BJ (cell line): ENCODE measurements around the gene SERPIND1. TPM values are rescaled to one million over a fixed set of nuclear protein-coding genes. Genes with fewer than 3 reads are reported as not detected.

Source experiments
- CTCF ChIA-PET: fragments of 350-600 bp; formaldehyde crosslinking; extraction: SDS; loops from one replicate; lab custom pipeline; 2021; ENCODE audit warnings: antibody characterized with exemption, inconsistent platforms; lab: Yijun Ruan, JAX
- POLR2A ChIA-PET: fragments of 300-600 bp; sonication (Branson Sonifier 250); formaldehyde crosslinking; extraction: SDS; loops from one replicate; lab custom pipeline; 2021; ENCODE audit warnings: antibody characterized with exemption; lab: Charles Lee
- DNase-seq: peaks from one replicate; pipeline ENCODE4 v3.0.0-alpha.2; 2011; ENCODE audit warnings: low read depth
- H3K27me3 ChIP-seq: 2 replicates; pipeline ENCODE4 v1.6.0; 2011; ENCODE audit warnings: low read length; ENCODE audit not compliant: control insufficient read depth, insufficient read depth
- H3K36me3 ChIP-seq: 2 replicates; pipeline ENCODE4 v1.5.1; 2011; ENCODE audit warnings: low read length; ENCODE audit not compliant: control insufficient read depth, insufficient read depth
- H3K4me3 ChIP-seq: 2 replicates; pipeline ENCODE4 v1.5.1; 2011; ENCODE audit warnings: low read depth, mild to moderate bottlenecking, control low read depth, low read length
- CTCF ChIP-seq: IDR thresholded peaks from 2 replicates; pipeline ENCODE4 v1.5.1; 2011; ENCODE audit warnings: low read depth, mild to moderate bottlenecking, control low read depth, inconsistent platforms, low read length, moderate library complexity; ENCODE audit not compliant: insufficient read depth
- polyA plus RNA-seq: library from polyadenylated mRNA; depleted of rRNA; stranded (reverse); fragments of >200 nt; gene quantifications from 2 replicates; pipeline ENCODE4 v1.2.3, GENCODE V29; 2011

The SERPIND1 gene
- polyA plus RNA-seq, 1 experiment: not detected

- DNase-seq: no peak
- no peaks in the 10 kb centered on the region for H3K27me3 ChIP-seq
- ChIA-PET POLR2A (interaction anchor here (0.6 kb wide), 1 partner anchor 72 kb away, joined by 4 read pairs; no protein-coding TSS in a partner anchor), CTCF (interaction anchor here (0.5 to 3.5 kb wide), 15 partner anchors 8 to 257 kb away, joined by 3 to 39 read pairs (median 4); partner anchors contain the start of gene SERPIND1)
- no peak overlapping the region for H3K4me3 ChIP-seq
- peak; percentile 83 for TF ChIP-seq CTCF
- H3K36me3 ChIP-seq: peaks cover 13% of the 10 kb centered on the region
Observed at GRCh38 chr22:20783844-20784723, 10.2 kb downstream of the SERPIND1 start.

GRCh38 chr22:20785415-20785814, 11.5 kb downstream of the SERPIND1 start:
- Histone ChIP-seq H3K4me3 (no peak overlapping the region), H3K27me3 (no peaks in the 10 kb centered on the region), H3K36me3 (peaks cover 13% of the 10 kb centered on the region)
- TF ChIP-seq CTCF: no peak
- POLR2A ChIA-PET: no interaction called here
- DNase-seq: no peak
- CTCF ChIA-PET: interaction anchor here (2.1 to 3.5 kb wide), 4 partner anchors 9 to 18 kb away, joined by 8 to 39 read pairs (median 14); partner anchors contain the start of gene SERPIND1

GRCh38 chr22:20786048-20786447, 12.1 kb downstream of the SERPIND1 start:
- Histone ChIP-seq H3K4me3 (no peak overlapping the region), H3K36me3 (peaks cover 14% of the 10 kb centered on the region), H3K27me3 (no peaks in the 10 kb centered on the region)
- TF ChIP-seq CTCF: no peak
- CTCF ChIA-PET: interaction anchor here (0.6 to 1.4 kb wide), 2 partner anchors 9 to 15 kb away, joined by 3 read pairs; no protein-coding TSS in a partner anchor
- no peak for DNase-seq
- POLR2A ChIA-PET: no interaction called here

GRCh38 chr22:20786536-20786979, 12.6 kb downstream of the SERPIND1 start:
- peaks cover 14% of the 10 kb centered on the region for H3K36me3 ChIP-seq
- CTCF ChIA-PET: interaction anchor here (0.7 to 1.4 kb wide), 2 partner anchors 9 to 12 kb away, joined by 3 read pairs; partner anchors contain the start of gene SERPIND1
- TF ChIP-seq CTCF: no peak
- no peak overlapping the region for H3K4me3 ChIP-seq
- POLR2A ChIA-PET: no interaction called here
- no peak for DNase-seq
- H3K27me3 ChIP-seq: no peaks in the 10 kb centered on the region

- DNase-seq: no peak
- Histone ChIP-seq H3K36me3 (peaks cover 16% of the 10 kb centered on the region), H3K27me3 (no peaks in the 10 kb centered on the region), H3K4me3 (no peak overlapping the region)
- no peak for TF ChIP-seq CTCF
- POLR2A ChIA-PET: no interaction called here
- CTCF ChIA-PET: interaction anchor here (0.7 to 1.4 kb wide), 2 partner anchors 10 to 13 kb away, joined by 3 read pairs; partner anchors contain the start of gene SERPIND1
Observed at GRCh38 chr22:20787223-20787622, 13.3 kb downstream of the SERPIND1 start.
